ENCODE measurements around the gene TRNAU1AP. TPM values are rescaled to one million over a fixed set of nuclear protein-coding genes. Genes with fewer than 3 reads are reported as not detected.

The TRNAU1AP gene
- 19.6 to 21.5 TPM (median 20.3 TPM) in 3 replicates for total RNA-seq
- long read RNA-seq, partial matches to known transcripts: 1 of 10 reads
- long read RNA-seq, other reads (novel, unspliced or antisense): 3 of 10 reads

GRCh38 chr1:28552758-28553663, at the start of gene TRNAU1AP:
TRNAU1AP (plus strand) TSS chr1:28553085; CDS start chr1:28553111, 26 bp downstream.
- DNase-seq (ENCODE audit: low spot score): peak; percentile 98
- H3K27ac Mint-ChIP-seq (ENCODE audit: unreplicated experiment): peak within 1 kb of the TSS; percentile 92
- H3K4me1 Mint-ChIP-seq (ENCODE audit: low read depth): peaks cover 13% of the 10 kb centered on the region
- H3K27me3 Mint-ChIP-seq (ENCODE audit: low read depth): no peaks in the 10 kb centered on the region
- peaks cover 9% of the 10 kb centered on the region for H3K36me3 Mint-ChIP-seq (ENCODE audit: low read depth)
- peak within 1 kb of the TSS; percentile 98 for H3K4me3 Mint-ChIP-seq (ENCODE audit: unreplicated experiment)
- no peaks in the 10 kb centered on the region for H3K9me3 Mint-ChIP-seq (ENCODE audit: low read depth)
- TF ChIP-seq CTCF (IDR thresholded peaks at IDR 0.05): no peak

- Mint-ChIP-seq H3K4me1 (ENCODE audit: low read depth) (peaks cover 12% of the 10 kb centered on the region), H3K27me3 (ENCODE audit: low read depth) (no peaks in the 10 kb centered on the region), H3K27ac (ENCODE audit: unreplicated experiment) (no peak overlapping the region), H3K9me3 (ENCODE audit: low read depth) (no peaks in the 10 kb centered on the region), H3K4me3 (ENCODE audit: unreplicated experiment) (no peak overlapping the region), H3K36me3 (ENCODE audit: low read depth) (peaks cover 18% of the 10 kb centered on the region)
- DNase-seq (ENCODE audit: low spot score): no peak
- TF ChIP-seq CTCF (IDR thresholded peaks at IDR 0.05): no peak
Measured at GRCh38 chr1:28503117-28503516, 49.8 kb upstream of the TRNAU1AP start.

- no peaks in the 10 kb centered on the region for H3K27me3 Mint-ChIP-seq (ENCODE audit: low read depth)
- no peak for TF ChIP-seq CTCF (IDR thresholded peaks at IDR 0.05)
- peak within 1 kb of the TSS; percentile 98 for H3K4me3 Mint-ChIP-seq (ENCODE audit: unreplicated experiment)
- peaks cover 37% of the 10 kb centered on the region for H3K4me1 Mint-ChIP-seq (ENCODE audit: low read depth)
- peak within 1 kb of the TSS; percentile 97 for H3K27ac Mint-ChIP-seq (ENCODE audit: unreplicated experiment)
- DNase-seq (ENCODE audit: low spot score): peak; percentile 97
- no peaks in the 10 kb centered on the region for H3K9me3 Mint-ChIP-seq (ENCODE audit: low read depth)
- H3K36me3 Mint-ChIP-seq (ENCODE audit: low read depth): peaks cover 39% of the 10 kb centered on the region
Measured at GRCh38 chr1:28505406-28506187, 47.3 kb upstream of the TRNAU1AP start, which contains the start of gene RCC1. RCC1 (plus strand) TSS chr1:28506043; CDS start chr1:28529867, 23,824 bp downstream.

- no peaks in the 10 kb centered on the region for H3K27me3 Mint-ChIP-seq (ENCODE audit: low read depth)
- peaks cover 45% of the 10 kb centered on the region for H3K36me3 Mint-ChIP-seq (ENCODE audit: low read depth)
- H3K9me3 Mint-ChIP-seq (ENCODE audit: low read depth): no peaks in the 10 kb centered on the region
- peak overlapping the region; percentile 97 for H3K27ac Mint-ChIP-seq (ENCODE audit: unreplicated experiment)
- peaks cover 44% of the 10 kb centered on the region for H3K4me1 Mint-ChIP-seq (ENCODE audit: low read depth)
- TF ChIP-seq CTCF (IDR thresholded peaks at IDR 0.05): peak; percentile 1
- no peak for DNase-seq (ENCODE audit: low spot score)
- H3K4me3 Mint-ChIP-seq (ENCODE audit: unreplicated experiment): peak overlapping the region; percentile 98
Measured at GRCh38 chr1:28506907-28507246, 46.0 kb upstream of the TRNAU1AP start.

- TF ChIP-seq CTCF (IDR thresholded peaks at IDR 0.05): no peak
- H3K27ac Mint-ChIP-seq (ENCODE audit: unreplicated experiment): peak overlapping the region; percentile 97
- no peak for DNase-seq (ENCODE audit: low spot score)
- H3K36me3 Mint-ChIP-seq (ENCODE audit: low read depth): peaks cover 48% of the 10 kb centered on the region
- peak overlapping the region; percentile 98 for H3K4me3 Mint-ChIP-seq (ENCODE audit: unreplicated experiment)
- H3K9me3 Mint-ChIP-seq (ENCODE audit: low read depth): no peaks in the 10 kb centered on the region
- peaks cover 46% of the 10 kb centered on the region for H3K4me1 Mint-ChIP-seq (ENCODE audit: low read depth)
- H3K27me3 Mint-ChIP-seq (ENCODE audit: low read depth): no peaks in the 10 kb centered on the region
Measured at GRCh38 chr1:28507247-28507645, 45.6 kb upstream of the TRNAU1AP start.

Measured in chondrocyte (in vitro differentiated cells).